ENCODE data around the gene POLR1D.
A peak's percentile ranks its signal among the peaks of the same experiment; 100 is the strongest.

The POLR1D gene

DNA sequence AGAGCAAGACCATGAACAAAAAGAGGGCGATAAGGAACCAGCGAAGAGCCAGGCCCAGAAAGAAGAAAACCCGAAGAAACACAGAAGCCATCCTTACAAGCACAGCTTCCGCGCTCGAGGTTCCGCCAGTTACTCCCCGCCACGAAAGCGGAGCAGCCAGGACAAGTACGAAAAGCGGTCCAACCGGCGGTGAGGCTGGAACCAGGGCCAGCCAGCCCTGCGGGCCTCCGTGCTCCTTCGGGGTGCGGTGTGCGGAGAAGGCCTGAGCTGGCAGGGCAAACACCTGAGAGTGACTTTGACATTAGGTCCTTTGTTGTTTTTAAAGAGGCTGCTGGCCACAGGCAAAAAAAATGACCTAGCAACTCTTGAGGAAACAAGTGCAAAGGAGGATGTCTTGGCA is 44.1 kb downstream of the POLR1D start:
- TF ChIP-seq GATA2 (IDR thresholded peaks at IDR 0.05; ENCODE audit: low read depth, low read length) (no peak), GATA3 (IDR thresholded peaks at IDR 0.05; ENCODE audit: low read depth, low read length) (no peak)

DNA sequence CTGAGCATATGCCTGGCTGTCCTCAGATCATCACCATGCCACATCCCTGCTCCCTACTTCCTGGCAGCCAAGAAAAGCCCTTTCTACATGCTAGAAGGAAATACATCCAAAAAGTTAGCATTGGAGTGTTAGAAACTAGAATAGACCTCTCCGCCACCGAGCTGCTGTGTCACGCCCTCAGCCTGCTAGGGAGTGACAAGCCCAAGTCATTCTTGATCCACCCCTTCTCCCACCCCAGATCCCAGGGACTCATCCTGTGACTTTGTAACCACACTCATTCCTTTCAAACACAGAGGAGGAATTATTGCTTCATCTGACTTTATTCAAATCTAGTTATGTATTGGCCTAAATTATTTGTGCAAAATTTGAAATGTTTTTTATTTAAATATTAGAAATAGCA is 45.3 kb downstream of the POLR1D start:
- TF ChIP-seq GATA2 (IDR thresholded peaks at IDR 0.05; ENCODE audit: low read depth, low read length): no peak
- no peak for TF ChIP-seq GATA3 (IDR thresholded peaks at IDR 0.05; ENCODE audit: low read depth, low read length)

DNA sequence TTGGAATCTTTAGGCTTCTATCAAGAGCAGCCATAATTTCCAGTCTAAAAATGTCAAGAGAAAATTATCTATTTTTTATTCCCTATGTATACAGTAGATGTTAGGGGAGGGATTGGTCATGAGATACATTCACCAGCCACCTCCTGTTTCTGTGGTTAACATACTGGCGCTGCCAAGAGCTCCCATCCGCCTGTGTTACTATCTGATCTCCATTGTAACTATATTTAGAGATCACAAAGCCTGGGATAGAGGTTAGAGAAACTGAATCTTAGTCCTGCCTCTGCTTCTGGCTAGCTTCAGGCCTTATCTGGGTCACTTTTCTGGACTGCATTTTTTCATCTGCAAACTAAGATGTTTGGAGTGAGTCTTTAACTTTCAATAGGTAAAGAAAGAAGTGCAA is 46.3 kb downstream of the POLR1D start:
- TF ChIP-seq GATA3 (IDR thresholded peaks at IDR 0.05; ENCODE audit: low read depth, low read length) (no peak), GATA2 (IDR thresholded peaks at IDR 0.05; ENCODE audit: low read depth, low read length) (peak; percentile 48; the same call in 1 of the 2 replicates)

DNA sequence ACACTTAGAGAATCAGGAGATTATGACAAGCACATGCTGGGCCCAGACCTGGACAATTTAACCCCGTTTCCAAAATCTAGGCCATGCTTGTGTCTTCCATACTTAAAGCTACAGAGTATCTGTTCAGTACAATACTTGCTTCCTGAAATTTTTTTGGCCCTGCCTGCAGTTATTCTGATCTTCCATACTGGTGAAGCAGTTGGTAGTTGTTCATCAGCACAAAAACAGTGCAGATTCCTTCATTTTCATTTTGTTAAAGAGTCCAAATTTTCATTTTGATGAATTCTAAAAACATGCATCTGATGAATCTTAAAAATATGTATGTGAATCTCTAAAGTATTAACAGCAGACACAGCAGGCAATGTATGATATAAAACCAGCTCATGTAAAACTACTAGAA is 49.2 kb downstream of the POLR1D start:
- TF ChIP-seq GATA2 (IDR thresholded peaks at IDR 0.05; ENCODE audit: low read depth, low read length) (no peak), GATA3 (IDR thresholded peaks at IDR 0.05; ENCODE audit: low read depth, low read length) (no peak)

DNA sequence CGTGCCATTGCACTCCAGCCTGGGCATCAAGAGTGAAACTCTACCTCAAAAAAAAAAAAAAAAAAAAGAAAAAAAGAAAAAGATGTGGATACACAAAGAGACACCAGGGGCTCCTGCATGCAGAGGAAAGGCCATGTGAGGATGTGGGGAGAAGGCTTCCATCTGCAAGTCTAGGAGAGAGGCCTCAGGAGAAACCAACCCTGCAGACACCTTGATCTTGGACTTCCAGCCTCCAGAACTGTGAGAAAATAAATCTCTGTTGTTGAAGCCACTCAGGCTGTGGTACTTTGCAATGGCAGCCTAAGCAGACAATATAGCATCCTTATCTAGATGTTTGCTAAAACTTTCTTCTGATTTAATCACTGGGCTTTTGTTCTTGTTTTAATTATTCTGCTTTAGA is 50.3 kb downstream of the POLR1D start:
- TF ChIP-seq GATA2 (IDR thresholded peaks at IDR 0.05; ENCODE audit: low read depth, low read length): no peak
- TF ChIP-seq GATA3 (IDR thresholded peaks at IDR 0.05; ENCODE audit: low read depth, low read length): no peak
